RWPE2 (cell line): ENCODE measurements around the gene HPS1.
A peak's percentile ranks its signal among the peaks of the same experiment; 100 is the strongest.

Source experiments
- ATAC-seq: fragments of 200-7000 bp; cut with Tn5 transposase; 3 replicates; pipeline ENCODE4 v1.9.1; 2021; ENCODE audit warnings: low read depth
- DNase-seq: peaks from one replicate; pipeline ENCODE4 v3.0.0-alpha.2; 2020; ENCODE audit warnings: low spot score
- H3K27ac ChIP-seq: fragments of 450-650 bp; 2 replicates; pipeline ENCODE4 v1.5.1; 2017; ENCODE audit warnings: mild to moderate bottlenecking; ENCODE audit not compliant: poor library complexity, severe bottlenecking
- H3K27me3 ChIP-seq: fragments of 250-450 bp; sonication (Bioruptor Pico); 2 replicates; pipeline ENCODE4 v1.5.1; 2021; ENCODE audit warnings: mild to moderate bottlenecking, moderate library complexity; ENCODE audit not compliant: insufficient read depth, poor library complexity, severe bottlenecking
- H3K36me3 ChIP-seq: fragments of 250-450 bp; sonication (Bioruptor Pico); 2 replicates; pipeline ENCODE4 v1.5.1; 2020; ENCODE audit warnings: low read depth, mild to moderate bottlenecking, moderate library complexity
- H3K4me1 ChIP-seq: fragments of 250-450 bp; sonication (Bioruptor Pico); 2 replicates; pipeline ENCODE4 v1.5.1; 2021; ENCODE audit warnings: mild to moderate bottlenecking, moderate library complexity; ENCODE audit not compliant: insufficient read depth, poor library complexity, severe bottlenecking
- H3K4me3 ChIP-seq: fragments of 250-450 bp; sonication (Bioruptor Pico); 2 replicates; pipeline ENCODE4 v1.5.1; 2021; ENCODE audit warnings: mild to moderate bottlenecking, moderate library complexity; ENCODE audit not compliant: severe bottlenecking
- H3K9me3 ChIP-seq: fragments of 250-450 bp; sonication (Bioruptor Pico); 2 replicates; pipeline ENCODE4 v1.5.1; 2021; ENCODE audit warnings: mild to moderate bottlenecking, moderate library complexity; ENCODE audit not compliant: severe bottlenecking
- TF ChIP-seq, protein P1 (sequence below): fragments of 450-650 bp; IDR thresholded peaks from one replicate; pipeline ENCODE4 v1.5.1; 2017; ENCODE audit warnings: mild to moderate bottlenecking, moderate library complexity; ENCODE audit not compliant: poor library complexity, severe bottlenecking

The HPS1 gene

DNA sequence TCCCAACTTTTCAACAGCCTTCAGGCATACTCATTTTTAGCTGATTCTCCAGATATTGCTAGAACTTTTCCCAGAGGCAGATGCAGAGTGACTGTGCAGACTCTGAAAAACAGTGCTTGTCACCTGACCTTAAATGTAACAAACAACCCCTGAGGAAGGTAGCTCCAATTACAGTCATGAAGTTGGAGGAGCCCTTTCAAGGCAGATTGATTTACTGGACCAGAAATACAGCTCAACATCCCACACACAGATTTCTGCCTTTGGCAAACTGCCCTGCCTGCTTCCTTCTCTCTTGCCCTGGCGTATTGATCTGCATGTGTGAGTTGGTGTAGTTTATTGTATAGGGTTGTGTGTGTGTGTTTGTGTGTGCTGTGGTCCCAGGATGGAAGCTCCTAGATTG, 70.2 kb downstream of the HPS1 start:
- ATAC-seq (no peak), DNase-seq (no peak)
- no peak overlapping the region for H3K27ac ChIP-seq
- H3K27me3 ChIP-seq, result no peaks in the 10 kb centered on the region
- TF ChIP-seq, protein P1, sequence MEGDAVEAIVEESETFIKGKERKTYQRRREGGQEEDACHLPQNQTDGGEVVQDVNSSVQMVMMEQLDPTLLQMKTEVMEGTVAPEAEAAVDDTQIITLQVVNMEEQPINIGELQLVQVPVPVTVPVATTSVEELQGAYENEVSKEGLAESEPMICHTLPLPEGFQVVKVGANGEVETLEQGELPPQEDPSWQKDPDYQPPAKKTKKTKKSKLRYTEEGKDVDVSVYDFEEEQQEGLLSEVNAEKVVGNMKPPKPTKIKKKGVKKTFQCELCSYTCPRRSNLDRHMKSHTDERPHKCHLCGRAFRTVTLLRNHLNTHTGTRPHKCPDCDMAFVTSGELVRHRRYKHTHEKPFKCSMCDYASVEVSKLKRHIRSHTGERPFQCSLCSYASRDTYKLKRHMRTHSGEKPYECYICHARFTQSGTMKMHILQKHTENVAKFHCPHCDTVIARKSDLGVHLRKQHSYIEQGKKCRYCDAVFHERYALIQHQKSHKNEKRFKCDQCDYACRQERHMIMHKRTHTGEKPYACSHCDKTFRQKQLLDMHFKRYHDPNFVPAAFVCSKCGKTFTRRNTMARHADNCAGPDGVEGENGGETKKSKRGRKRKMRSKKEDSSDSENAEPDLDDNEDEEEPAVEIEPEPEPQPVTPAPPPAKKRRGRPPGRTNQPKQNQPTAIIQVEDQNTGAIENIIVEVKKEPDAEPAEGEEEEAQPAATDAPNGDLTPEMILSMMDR, result no peak
- H3K4me3 ChIP-seq, result no peak overlapping the region
- H3K36me3 ChIP-seq, result no peaks in the 10 kb centered on the region
- H3K9me3 ChIP-seq, result no peaks in the 10 kb centered on the region
- H3K4me1 ChIP-seq, result peaks cover 3% of the 10 kb centered on the region

DNA sequence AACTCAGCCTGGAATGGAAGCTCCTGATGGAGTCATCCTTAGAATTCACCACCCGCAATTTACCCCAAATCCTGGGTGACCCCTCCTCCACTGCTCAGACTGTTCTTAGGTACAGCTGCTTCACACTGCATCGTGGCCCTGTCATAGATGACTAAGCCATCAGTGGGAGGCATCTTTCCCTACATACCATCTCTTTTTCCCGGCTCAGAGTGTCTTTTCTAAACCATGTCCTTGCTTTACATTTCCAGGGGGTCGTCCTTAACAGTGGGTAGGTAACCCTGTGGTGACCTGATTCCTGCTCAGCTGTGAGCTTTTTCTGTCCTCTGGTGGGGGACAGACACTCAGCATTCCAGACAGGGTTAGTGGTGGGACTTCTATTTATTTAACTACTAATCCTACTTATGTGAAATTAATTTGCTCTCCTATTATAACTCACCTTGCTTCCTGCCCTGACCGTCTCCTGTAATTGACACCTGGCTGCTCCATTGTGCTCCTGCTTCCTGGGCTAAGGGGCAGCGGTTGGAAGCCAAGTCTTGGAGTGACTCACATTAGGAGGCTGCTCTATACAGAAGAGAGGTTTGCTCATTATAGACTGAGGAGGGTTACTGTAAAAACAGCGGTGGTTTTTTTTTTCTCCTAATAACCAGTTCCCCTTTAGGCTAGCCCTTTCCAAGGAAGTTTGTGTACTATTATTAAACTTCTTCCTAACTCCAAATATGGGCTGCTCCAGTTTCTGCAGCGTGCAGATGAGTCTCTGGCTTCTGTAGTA, 72.3 kb downstream of the HPS1 start:
- no peaks in the 10 kb centered on the region for H3K9me3 ChIP-seq
- DNase-seq, result no peak
- H3K4me1 ChIP-seq, result peaks cover 3% of the 10 kb centered on the region
- H3K36me3 ChIP-seq, result no peaks in the 10 kb centered on the region
- H3K27ac ChIP-seq, result peak overlapping the region; percentile 22
- peak; percentile 99 for ATAC-seq
- TF ChIP-seq, protein P1, result no peak
- H3K4me3 ChIP-seq, result no peak overlapping the region
- H3K27me3 ChIP-seq, result no peaks in the 10 kb centered on the region

DNA sequence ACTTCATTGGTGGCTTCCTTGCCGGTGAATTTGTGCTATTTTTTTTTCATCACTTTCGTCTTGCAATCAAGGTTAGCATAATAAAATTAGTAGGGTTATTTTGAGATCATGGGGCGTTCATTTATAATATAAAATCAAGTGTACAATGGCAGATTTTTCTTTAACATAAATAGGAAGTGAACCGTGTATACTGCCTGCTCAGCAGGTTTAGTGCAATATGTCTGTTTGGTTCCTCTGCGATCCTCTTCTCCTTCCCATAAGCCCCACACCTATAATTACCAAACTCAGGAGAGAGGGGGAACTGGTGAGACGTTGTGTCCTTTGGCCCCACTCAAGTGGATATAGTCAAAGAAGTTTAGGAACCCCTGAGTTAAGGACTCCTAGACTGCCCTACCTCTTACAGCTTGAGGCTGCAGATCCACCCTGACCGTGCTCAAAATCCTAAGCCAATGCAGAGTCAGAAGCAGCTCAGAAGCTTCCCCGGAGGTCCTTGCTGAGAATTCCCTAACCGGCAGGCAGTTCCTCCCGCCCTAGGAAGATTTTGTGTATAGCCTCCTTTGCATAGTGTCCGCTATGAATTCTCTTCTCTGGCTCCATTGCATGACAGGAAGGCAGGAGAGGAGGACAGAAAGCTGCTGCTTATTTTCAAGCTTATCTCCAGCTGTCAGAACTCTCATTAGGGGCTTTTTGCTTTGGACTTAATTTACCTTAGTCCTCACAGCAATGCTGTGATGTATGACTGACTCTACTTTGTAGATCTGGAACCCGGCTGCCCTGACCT, 73.3 kb downstream of the HPS1 start:
- H3K27ac ChIP-seq, result no peak overlapping the region
- no peak overlapping the region for H3K4me3 ChIP-seq
- H3K4me1 ChIP-seq, result peaks cover 3% of the 10 kb centered on the region
- H3K9me3 ChIP-seq, result no peaks in the 10 kb centered on the region
- TF ChIP-seq, protein P1, result no peak
- DNase-seq, result no peak
- H3K36me3 ChIP-seq, result no peaks in the 10 kb centered on the region
- no peaks in the 10 kb centered on the region for H3K27me3 ChIP-seq
- ATAC-seq, result no peak

DNA sequence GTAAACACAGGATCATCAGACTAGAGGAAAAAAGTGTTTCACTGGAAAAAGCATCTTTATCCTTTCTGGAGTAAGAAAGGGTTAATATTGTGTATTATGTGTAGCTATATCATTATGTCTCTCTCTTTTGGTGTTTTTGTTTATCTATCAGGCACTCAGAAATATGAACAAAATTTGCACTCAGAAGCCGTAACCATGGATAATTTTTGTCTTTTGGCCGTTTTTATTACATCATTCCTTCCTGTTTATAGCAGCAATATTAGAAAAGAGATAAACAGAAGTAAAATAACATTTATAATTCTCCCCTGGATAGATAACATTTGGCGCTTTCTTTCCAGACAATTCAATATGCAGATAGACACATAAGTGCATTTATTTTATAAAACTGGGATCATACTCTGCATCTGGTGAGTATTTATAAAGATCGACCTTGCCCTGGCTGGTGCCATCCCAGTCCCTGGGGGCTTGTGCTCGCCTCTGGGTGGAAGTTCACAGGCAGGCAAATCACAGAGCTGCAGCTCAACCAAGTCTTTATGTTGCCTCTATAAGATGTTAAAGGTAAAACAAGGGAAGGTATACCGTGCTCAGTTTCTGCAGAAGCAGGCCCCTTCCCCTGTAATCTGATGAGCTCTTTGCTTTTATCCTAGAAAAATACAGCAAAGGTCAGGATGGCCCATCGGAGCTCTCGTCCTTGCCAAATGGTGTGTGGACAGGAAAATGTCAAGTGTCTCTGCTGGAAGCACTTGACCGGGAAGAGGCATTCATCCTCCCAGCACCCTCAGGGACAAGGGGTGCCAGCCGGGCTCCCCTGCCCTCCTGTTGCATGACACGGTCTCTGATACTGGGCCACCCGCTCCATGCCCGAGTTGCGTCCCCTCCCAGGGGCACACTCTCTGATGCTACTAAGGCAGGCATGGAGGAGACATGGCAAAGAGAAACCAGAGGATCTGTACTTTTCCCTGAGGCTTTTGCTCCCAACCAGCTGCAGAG, 75.6 kb downstream of the HPS1 start:
- H3K4me3 ChIP-seq, result no peak overlapping the region
- DNase-seq, result no peak
- no peaks in the 10 kb centered on the region for H3K9me3 ChIP-seq
- TF ChIP-seq, protein P1, result no peak
- peaks cover 3% of the 10 kb centered on the region for H3K4me1 ChIP-seq
- no peaks in the 10 kb centered on the region for H3K27me3 ChIP-seq
- ATAC-seq, result no peak
- no peak overlapping the region for H3K27ac ChIP-seq
- H3K36me3 ChIP-seq, result no peaks in the 10 kb centered on the region
